Measurements from ENCODE around the gene TOX2. TPM values are rescaled to one million over a fixed set of nuclear protein-coding genes. Genes with fewer than 3 reads are reported as not detected.

Gene TOX2
- total and polyA plus RNA-seq, 4 experiments from 2014 or later = 0.22 to 1.1 (median 0.49) TPM

DNA sequence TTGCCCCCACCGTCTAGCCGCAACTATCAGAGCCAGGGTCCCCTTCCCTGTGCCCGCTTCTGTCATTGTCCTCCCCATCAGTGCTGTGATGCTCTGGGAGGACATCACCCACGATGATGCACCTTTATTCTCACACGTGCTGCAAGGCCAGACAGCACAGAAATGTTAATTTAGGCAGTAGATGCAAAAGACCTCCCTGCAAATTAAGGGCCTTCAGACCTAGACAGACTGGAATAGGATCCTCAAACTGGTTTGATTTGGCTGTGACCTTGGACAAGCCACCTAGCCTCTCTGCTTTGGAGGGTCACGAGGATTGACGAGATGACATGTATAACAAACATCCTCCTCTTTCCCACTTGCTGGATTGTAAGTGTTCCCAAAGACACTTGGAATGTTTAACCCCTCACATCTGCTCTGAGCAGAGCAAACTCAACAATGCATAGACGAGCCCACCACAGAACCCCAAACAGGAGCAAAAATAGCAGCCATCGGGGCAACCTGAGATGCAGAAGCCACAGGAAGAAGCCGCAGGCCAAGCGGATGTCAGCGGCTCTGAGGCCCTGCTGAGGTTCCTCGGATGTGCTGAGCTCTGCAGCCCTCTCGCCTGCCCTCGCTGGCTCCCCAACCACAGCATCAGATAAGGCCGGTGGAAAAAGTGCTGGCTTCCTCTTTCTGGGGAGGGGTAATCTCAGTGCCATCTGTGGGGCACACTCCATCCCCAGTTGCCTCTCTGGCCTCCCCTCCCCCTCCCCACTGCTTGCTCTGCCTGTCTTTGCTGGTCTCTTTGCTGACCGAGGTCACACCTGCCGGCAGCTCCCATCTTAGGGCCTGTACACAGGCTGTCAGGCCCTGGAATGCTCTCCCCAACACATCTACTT is 35.3 kb downstream of the TOX2 start:
- no peaks in the 10 kb centered on the region for H3K36me3 ChIP-seq (ENCODE audit: insufficient read depth, low read length)
- H3K9me3 ChIP-seq (ENCODE audit: control insufficient read depth in 1 of 2, low read length in 2 of 2) = no peaks in the 10 kb centered on the region
- POLR2A ChIA-PET (ENCODE audit: partially characterized antibody) = interaction anchor here (0.6 to 6.9 kb wide), 5 partner anchors 6 to 1168 kb away, joined by 3 to 41 read pairs (median 8); no protein-coding TSS in a partner anchor
- Mint-ChIP-seq H3K9me3 (no peaks in the 10 kb centered on the region), H3K36me3 (no peaks in the 10 kb centered on the region), H3K27ac (peak overlapping the region; percentile 12 to 70 (median 53)), H3K4me3 (peak overlapping the region; percentile 52 to 85 (median 80)), H3K4me1 (peaks cover 54 to 91% (median 73%) of the 10 kb centered on the region in 4 donors), H3K27me3 (peaks cover 3 to 10% of the 10 kb centered on the region in 2 donors)
- intact Hi-C loops (cut with micrococcal nuclease) = loop anchor here (1.0 to 10.0 kb wide), 2 partner anchors 8 to 65 kb away; no protein-coding TSS in a partner anchor
- no peaks in the 10 kb centered on the region for H3K27me3 ChIP-seq (ENCODE audit: insufficient read depth, low read length)
- H3K4me1 ChIP-seq (ENCODE audit: insufficient read depth, low read length) = peaks cover 99% of the 10 kb centered on the region
- no peak overlapping the region for H3K27ac ChIP-seq (ENCODE audit: low read depth, low read length)
- peak overlapping the region; percentile 29 to 31 for H3K4me3 ChIP-seq (ENCODE audit: low read length in 2 of 2)
- CTCF ChIA-PET (ENCODE audit: partially characterized antibody) = interaction anchor here (0.6 kb wide), 1 partner anchor 50 kb away, joined by 4 read pairs; no protein-coding TSS in a partner anchor
- DNase-seq = peak; percentile 76 to 83 (median 81)

DNA sequence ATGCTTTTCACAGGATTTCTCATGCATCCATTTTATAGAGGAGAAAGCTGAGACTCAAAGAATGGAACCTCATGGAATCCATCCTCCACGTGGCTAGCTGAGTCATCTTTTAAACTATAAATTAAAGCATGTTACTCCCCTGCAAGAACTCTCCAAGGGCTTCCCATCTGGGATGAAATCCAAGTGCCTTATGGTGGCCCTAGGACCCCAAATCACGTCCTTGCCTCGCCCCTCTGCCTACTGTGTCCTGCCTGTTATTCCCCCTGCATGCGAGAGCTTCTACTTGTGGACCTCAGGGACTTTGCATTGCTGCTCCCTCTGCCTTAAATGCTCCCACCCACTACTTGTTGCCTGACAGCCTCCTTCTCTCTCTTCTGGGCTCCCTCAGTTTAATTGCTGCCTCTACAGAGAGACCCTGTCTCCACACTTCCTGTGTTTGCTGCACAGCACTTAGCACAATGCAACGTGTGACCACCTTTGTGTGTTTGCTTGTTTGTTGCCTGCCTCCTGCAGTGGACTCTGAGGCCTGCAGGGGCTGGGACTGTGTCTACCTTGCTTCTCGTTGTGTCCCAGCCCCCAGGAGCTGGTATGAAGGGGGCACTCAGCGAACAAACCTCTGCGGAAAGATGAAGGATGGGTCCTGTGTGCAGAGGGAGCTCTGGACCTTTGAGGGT is 39.4 kb downstream of the TOX2 start:
- Histone ChIP-seq H3K4me1 (ENCODE audit: insufficient read depth, low read length) (peaks cover 83% of the 10 kb centered on the region), H3K9me3 (ENCODE audit: control insufficient read depth in 1 of 2, low read length in 2 of 2) (no peaks in the 10 kb centered on the region), H3K36me3 (ENCODE audit: insufficient read depth, low read length) (no peaks in the 10 kb centered on the region), H3K27ac (ENCODE audit: low read depth, low read length) (no peak overlapping the region), H3K27me3 (ENCODE audit: insufficient read depth, low read length) (no peaks in the 10 kb centered on the region), H3K4me3 (ENCODE audit: low read length in 2 of 2) (no peak overlapping the region)
- Mint-ChIP-seq H3K4me1 (peaks cover 63 to 92% (median 81%) of the 10 kb centered on the region in 4 donors), H3K4me3 (peak overlapping the region in 3 of 8 donors; percentile 6 to 36 (median 26)), H3K9me3 (peaks cover 0 to 8% (median under 1%) of the 10 kb centered on the region in 8 donors), H3K36me3 (no peaks in the 10 kb centered on the region), H3K27me3 (peaks cover 5 to 19% of the 10 kb centered on the region in 2 donors), H3K27ac (peak overlapping the region in 1 of 7 donors; percentile 70)
- ChIA-PET POLR2A (ENCODE audit: partially characterized antibody) (interaction anchor here (1.2 to 6.9 kb wide), 3 partner anchors 10 to 15 kb away, joined by 3 to 41 read pairs (median 7); no protein-coding TSS in a partner anchor), CTCF (ENCODE audit: partially characterized antibody) (interaction anchor here (1.0 to 2.7 kb wide), 3 partner anchors 11 to 28 kb away, joined by 3 to 6 read pairs (median 5); no protein-coding TSS in a partner anchor)
- DNase-seq = no peak
- intact Hi-C loops (cut with micrococcal nuclease) = loop anchor here (10.0 kb wide), 1 partner anchor 61 kb away; no protein-coding TSS in a partner anchor

DNA sequence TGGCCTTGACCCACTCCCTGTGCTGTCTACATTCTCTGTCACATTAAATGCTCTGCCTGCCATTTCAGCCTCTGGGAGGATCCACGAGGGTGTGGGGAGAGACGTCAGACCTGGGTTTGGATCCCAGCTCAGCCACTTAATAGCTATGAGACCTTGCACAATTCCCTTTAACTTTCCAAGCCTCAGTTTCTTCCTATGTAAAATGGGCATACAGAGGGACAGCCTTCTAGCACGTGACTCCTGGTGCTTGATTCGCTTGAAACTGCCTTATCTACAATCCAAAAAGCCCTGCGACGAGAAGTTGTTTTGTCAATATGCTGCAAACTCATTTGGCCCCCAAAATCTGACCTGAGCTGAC is 40.0 kb downstream of the TOX2 start:
- Histone ChIP-seq H3K27me3 (ENCODE audit: insufficient read depth, low read length) (no peaks in the 10 kb centered on the region), H3K9me3 (ENCODE audit: control insufficient read depth in 1 of 2, low read length in 2 of 2) (no peaks in the 10 kb centered on the region), H3K27ac (ENCODE audit: low read depth, low read length) (no peak overlapping the region), H3K36me3 (ENCODE audit: insufficient read depth, low read length) (no peaks in the 10 kb centered on the region), H3K4me1 (ENCODE audit: insufficient read depth, low read length) (peaks cover 83% of the 10 kb centered on the region), H3K4me3 (ENCODE audit: low read length in 2 of 2) (no peak overlapping the region)
- no peak for DNase-seq
- H3K4me3 Mint-ChIP-seq = peak overlapping the region in 6 of 8 donors; percentile 6 to 78 (median 56)
- ChIA-PET POLR2A (ENCODE audit: partially characterized antibody) (interaction anchor here (1.0 to 6.9 kb wide), 4 partner anchors 10 to 114 kb away, joined by 3 to 41 read pairs (median 5); no protein-coding TSS in a partner anchor), CTCF (ENCODE audit: partially characterized antibody) (interaction anchor here (1.0 to 2.7 kb wide), 3 partner anchors 12 to 29 kb away, joined by 3 to 6 read pairs (median 5); no protein-coding TSS in a partner anchor)
- H3K9me3 Mint-ChIP-seq = peaks cover 0 to 8% (median under 1%) of the 10 kb centered on the region in 8 donors
- peaks cover 5 to 19% of the 10 kb centered on the region in 2 donors for H3K27me3 Mint-ChIP-seq
- H3K36me3 Mint-ChIP-seq = no peaks in the 10 kb centered on the region
- H3K27ac Mint-ChIP-seq = peak overlapping the region in 1 of 7 donors; percentile 88
- peaks cover 63 to 92% (median 81%) of the 10 kb centered on the region in 4 donors for H3K4me1 Mint-ChIP-seq
- intact Hi-C loops (cut with micrococcal nuclease) = loop anchor here (5.0 to 10.0 kb wide), 2 partner anchors 60 to 113 kb away; no protein-coding TSS in a partner anchor

DNA sequence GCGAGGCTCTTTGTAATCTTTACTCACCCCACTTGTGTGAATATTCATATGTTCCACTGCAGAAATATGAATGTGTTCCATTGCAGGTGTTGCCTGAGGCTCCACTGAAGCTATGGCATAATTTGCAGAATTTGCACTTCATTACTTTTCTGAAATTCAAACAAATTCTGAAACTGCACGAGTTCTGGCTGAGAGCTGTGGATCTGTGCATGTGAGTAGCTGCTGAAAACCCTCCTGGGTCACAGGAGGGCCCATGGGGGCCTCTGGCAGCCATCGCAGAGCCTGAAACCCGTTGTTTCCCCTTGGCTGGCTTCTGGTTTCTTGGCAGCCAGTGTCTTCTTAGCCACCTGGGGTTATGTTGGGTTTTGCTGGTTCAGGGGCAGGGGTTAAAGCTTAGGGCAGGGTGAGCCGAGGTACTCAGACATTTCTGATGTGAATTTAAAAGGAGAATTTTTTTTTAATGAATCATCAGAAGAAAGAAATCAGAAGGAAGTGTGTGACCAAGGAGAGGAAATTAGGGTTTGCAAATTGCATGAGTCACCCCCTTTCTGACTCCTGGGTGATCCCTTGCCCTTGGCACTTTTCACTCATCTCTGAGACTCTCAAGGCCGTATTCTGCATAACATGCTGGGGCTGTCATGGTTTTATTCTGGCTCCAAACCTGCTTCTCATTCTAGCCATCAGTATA is 40.6 kb downstream of the TOX2 start:
- H3K4me3 ChIP-seq (ENCODE audit: low read length in 2 of 2) = peak overlapping the region in 1 of 2 donors; percentile 1
- intact Hi-C loops (cut with micrococcal nuclease) = loop anchor here (5.0 to 10.0 kb wide), 2 partner anchors 60 to 112 kb away; no protein-coding TSS in a partner anchor
- POLR2A ChIA-PET (ENCODE audit: partially characterized antibody) = interaction anchor here (1.0 to 6.9 kb wide), 4 partner anchors 10 to 114 kb away, joined by 3 to 41 read pairs (median 5); no protein-coding TSS in a partner anchor
- no peaks in the 10 kb centered on the region for H3K36me3 ChIP-seq (ENCODE audit: insufficient read depth, low read length)
- peak overlapping the region; percentile 5 to 78 (median 56) for H3K4me3 Mint-ChIP-seq
- CTCF ChIA-PET (ENCODE audit: partially characterized antibody) = interaction anchor here (1.0 to 2.7 kb wide), 3 partner anchors 12 to 29 kb away, joined by 3 to 6 read pairs (median 5); no protein-coding TSS in a partner anchor
- peak overlapping the region in 3 of 7 donors; percentile 18 to 88 (median 55) for H3K27ac Mint-ChIP-seq
- no peaks in the 10 kb centered on the region for H3K36me3 Mint-ChIP-seq
- peak; percentile 35 to 79 (median 47) for DNase-seq
- H3K4me1 ChIP-seq (ENCODE audit: insufficient read depth, low read length) = peaks cover 83% of the 10 kb centered on the region
- H3K4me1 Mint-ChIP-seq = peaks cover 65 to 92% (median 82%) of the 10 kb centered on the region in 4 donors
- no peaks in the 10 kb centered on the region for H3K27me3 ChIP-seq (ENCODE audit: insufficient read depth, low read length)
- H3K9me3 Mint-ChIP-seq = peaks cover 0 to 8% (median under 1%) of the 10 kb centered on the region in 8 donors
- H3K9me3 ChIP-seq (ENCODE audit: control insufficient read depth in 1 of 2, low read length in 2 of 2) = no peaks in the 10 kb centered on the region
- peaks cover 5 to 19% of the 10 kb centered on the region in 2 donors for H3K27me3 Mint-ChIP-seq
- H3K27ac ChIP-seq (ENCODE audit: low read depth, low read length) = no peak overlapping the region

DNA sequence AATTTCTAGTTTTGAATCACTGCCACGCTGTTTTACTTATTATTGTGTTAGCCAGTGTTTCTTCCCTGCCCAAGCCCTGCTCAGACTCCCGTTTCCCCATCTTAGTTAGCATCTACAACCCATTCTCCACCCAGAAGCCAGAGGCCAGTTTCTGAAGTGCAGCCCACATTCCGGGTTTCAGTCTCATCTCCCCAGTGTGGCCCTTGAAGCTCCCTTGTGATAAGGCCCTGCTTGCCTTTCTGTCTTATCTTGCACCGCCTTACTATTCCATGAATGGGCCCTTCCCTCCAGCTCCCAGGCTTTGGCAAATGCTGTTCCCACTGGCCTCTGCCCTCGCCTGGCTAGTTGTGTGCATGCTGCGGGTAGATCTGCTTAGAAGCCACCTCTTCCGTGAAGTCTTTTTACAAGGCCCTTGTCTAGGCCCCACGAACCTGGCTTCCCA is 41.1 kb downstream of the TOX2 start:
- intact Hi-C loops (cut with micrococcal nuclease) = loop anchor here (5.0 to 10.0 kb wide), 2 partner anchors 59 to 112 kb away; no protein-coding TSS in a partner anchor
- no peak for DNase-seq
- POLR2A ChIA-PET (ENCODE audit: partially characterized antibody) = interaction anchor here (6.9 kb wide), 1 partner anchor 12 kb away, joined by 41 read pairs; no protein-coding TSS in a partner anchor
- Mint-ChIP-seq H3K4me1 (peaks cover 63 to 92% (median 80%) of the 10 kb centered on the region in 4 donors), H3K27ac (peak overlapping the region in 2 of 7 donors; percentile 18 to 88), H3K9me3 (peaks cover 0 to 8% (median under 1%) of the 10 kb centered on the region in 8 donors), H3K36me3 (no peaks in the 10 kb centered on the region), H3K27me3 (peaks cover 5 to 19% of the 10 kb centered on the region in 2 donors), H3K4me3 (peak overlapping the region; percentile 5 to 78 (median 56))
- Histone ChIP-seq H3K27me3 (ENCODE audit: insufficient read depth, low read length) (no peaks in the 10 kb centered on the region), H3K4me1 (ENCODE audit: insufficient read depth, low read length) (peaks cover 83% of the 10 kb centered on the region), H3K27ac (ENCODE audit: low read depth, low read length) (no peak overlapping the region), H3K9me3 (ENCODE audit: control insufficient read depth in 1 of 2, low read length in 2 of 2) (no peaks in the 10 kb centered on the region), H3K36me3 (ENCODE audit: insufficient read depth, low read length) (no peaks in the 10 kb centered on the region), H3K4me3 (ENCODE audit: low read length in 2 of 2) (peak overlapping the region in 1 of 2 donors; percentile 1)
- CTCF ChIA-PET (ENCODE audit: partially characterized antibody) = interaction anchor here (0.9 to 2.7 kb wide), 2 partner anchors 9 to 13 kb away, joined by 3 to 6 read pairs; no protein-coding TSS in a partner anchor

DNA sequence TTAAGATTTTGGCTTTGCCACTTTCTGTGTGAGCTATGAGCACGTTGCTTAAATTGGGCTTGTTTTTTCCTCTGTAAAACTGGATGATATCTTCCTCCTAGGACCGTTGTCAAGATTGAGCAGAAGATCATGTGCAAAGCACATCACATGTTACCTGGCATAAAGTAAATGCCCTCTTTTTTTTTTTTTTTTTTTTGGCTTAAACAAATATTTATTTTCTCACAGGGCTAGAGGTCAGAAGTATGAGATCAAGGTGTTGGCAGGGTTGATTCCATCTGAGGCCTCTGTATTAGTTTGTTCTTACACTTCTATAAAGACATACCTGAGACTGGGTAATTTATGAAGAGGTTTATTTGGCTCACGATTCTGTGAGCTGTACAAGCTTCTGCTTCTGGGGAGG is 42.7 kb downstream of the TOX2 start:
- H3K9me3 ChIP-seq (ENCODE audit: control insufficient read depth in 1 of 2, low read length in 2 of 2) = no peaks in the 10 kb centered on the region
- H3K4me1 ChIP-seq (ENCODE audit: insufficient read depth, low read length) = peaks cover 83% of the 10 kb centered on the region
- POLR2A ChIA-PET (ENCODE audit: partially characterized antibody) = no interaction called here
- H3K4me3 ChIP-seq (ENCODE audit: low read length in 2 of 2) = no peak overlapping the region
- Mint-ChIP-seq H3K27ac (peak overlapping the region in 2 of 7 donors; percentile 29 to 48), H3K4me3 (peak overlapping the region in 1 of 8 donors; percentile 51), H3K9me3 (peaks cover 0 to 8% (median under 1%) of the 10 kb centered on the region in 8 donors), H3K36me3 (no peaks in the 10 kb centered on the region), H3K27me3 (peaks cover 5 to 21% of the 10 kb centered on the region in 2 donors), H3K4me1 (peaks cover 67 to 96% (median 82%) of the 10 kb centered on the region in 4 donors)
- H3K27me3 ChIP-seq (ENCODE audit: insufficient read depth, low read length) = no peaks in the 10 kb centered on the region
- CTCF ChIA-PET (ENCODE audit: partially characterized antibody) = interaction anchor here (0.7 kb wide), 1 partner anchor 102 kb away, joined by 4 read pairs; no protein-coding TSS in a partner anchor
- intact Hi-C loops (cut with micrococcal nuclease) = loop anchor here (5.0 to 10.0 kb wide), 2 partner anchors 57 to 110 kb away; no protein-coding TSS in a partner anchor
- no peaks in the 10 kb centered on the region for H3K36me3 ChIP-seq (ENCODE audit: insufficient read depth, low read length)
- no peak overlapping the region for H3K27ac ChIP-seq (ENCODE audit: low read depth, low read length)
- no peak for DNase-seq
